Measurements from ENCODE around the gene COX8A. TPM values are rescaled to one million over a fixed set of nuclear protein-coding genes. Genes with fewer than 3 reads are reported as not detected.

COX8A gene
- total and polyA plus RNA-seq, 10 of the 15 experiments (the other 5 are each of a cell fraction or from before 2014, with no cell fraction given) = 243 to 1,476 (median 522) TPM

DNA sequence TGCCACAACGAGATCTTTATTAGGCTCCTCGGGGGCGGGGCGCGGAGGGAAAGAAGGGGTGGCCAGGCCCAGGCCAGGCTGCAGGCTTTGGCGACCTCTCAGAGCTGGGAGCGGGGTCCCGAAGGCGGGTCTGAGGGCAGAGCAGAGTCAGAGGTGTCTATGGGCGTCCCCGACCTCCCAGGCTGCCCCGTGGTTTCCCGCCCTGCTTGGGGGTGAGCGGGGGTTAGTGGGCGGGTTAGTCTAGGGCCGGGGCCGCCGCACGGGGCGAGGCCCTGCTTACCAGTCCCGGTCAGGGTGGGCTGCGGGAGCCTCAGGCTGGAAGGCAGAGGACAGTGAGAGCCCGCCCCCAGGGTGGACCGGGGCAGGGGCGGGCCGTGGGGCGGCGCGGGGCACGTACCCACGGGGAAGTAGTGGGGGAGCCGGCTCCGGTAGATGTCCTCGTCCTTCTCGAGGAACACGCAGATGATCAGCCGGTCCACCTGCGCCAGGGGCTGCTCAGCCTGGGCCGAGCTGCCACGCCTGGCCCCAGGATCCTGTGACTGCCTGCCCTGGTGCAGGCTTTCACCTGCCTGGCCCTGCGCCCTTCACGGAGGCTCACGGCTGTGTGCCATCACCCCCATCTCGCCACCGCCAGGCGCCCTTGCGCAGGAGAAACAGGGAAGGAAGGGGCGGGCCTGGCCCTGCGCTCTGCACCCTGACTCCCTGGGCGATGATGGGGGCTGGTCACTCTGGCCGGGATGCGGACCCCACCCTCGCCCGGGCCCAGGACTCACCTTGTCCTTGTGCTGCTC lies 24.3 kb downstream of the COX8A start:
- TF ChIP-seq ZZZ3 (IDR thresholded peaks at IDR 0.05; ENCODE audit: control insufficient read depth, insufficient read length, low read depth) (no peak), POLR2A (IDR thresholded peaks at IDR 0.05; ENCODE audit: low read depth, low read length) (peak; percentile 36; the same call in 1 of the 2 replicates), RAD51 (IDR thresholded peaks at IDR 0.05) (no peak)
- peaks cover under 1 to 26% of the 10 kb centered on the region in 2 experiments; a peak in 3 of 4 replicates for H3K36me3 ChIP-seq (ENCODE audit: control insufficient read depth in 2 of 2, insufficient read depth in 2 of 2, low read length in 1 of 2)
- H3K4me2 ChIP-seq (ENCODE audit: control insufficient read depth, insufficient read depth) = no peak overlapping the region
- no peaks in the 10 kb centered on the region for H3K9me3 ChIP-seq (replicated peaks; ENCODE audit: control insufficient read depth, insufficient read depth, low read length)
- no peaks in the 10 kb centered on the region for H3K27me3 ChIP-seq (replicated peaks in 1 of 2; ENCODE audit: control insufficient read depth in 2 of 2, insufficient read depth in 2 of 2, low read length in 1 of 2)
- BruUV-seq (replicated peaks) = no TSS peak
- RAD21 ChIA-PET (ENCODE audit: unreplicated experiment) = interaction anchor here (1.1 kb wide), 1 partner anchor 150 kb away, joined by 3 read pairs; no protein-coding TSS in a partner anchor
- 62% methylated on average over 41 of the region's 54 CpGs for WGBS (ENCODE audit: insufficient coverage, insufficient replicate concordance, low lambda C conversion rate, missing lambda C conversion rate)
- ATAC-seq (peak; percentile 6; the same call in 2 of the 3 replicates), FAIRE-seq (no peak), DNase-seq (ENCODE audit: low read depth, low spot score) (no peak)
- no peaks in the 10 kb centered on the region; the same call in 1 of the 2 replicates for H3K4me1 ChIP-seq (ENCODE audit: control insufficient read depth, insufficient read depth, low read length)
- SMC1A ChIA-PET (ENCODE audit: uncharacterized antibody, unreplicated experiment) = no interaction called here
- CTCF ChIA-PET = interaction anchor here (4.1 kb wide), 1 partner anchor 150 kb away, joined by 21 read pairs; no protein-coding TSS in a partner anchor
- no peak overlapping the region for H3K9ac ChIP-seq (ENCODE audit: control insufficient read depth, insufficient read depth, low read length)
- H3K27ac ChIP-seq (ENCODE audit: control insufficient read depth, insufficient read depth) = no peak overlapping the region
- no peaks in the 10 kb centered on the region; the same call in 1 of the 2 replicates for H4K20me1 ChIP-seq (ENCODE audit: control insufficient read depth, insufficient read depth)
- H2AFZ ChIP-seq (ENCODE audit: control insufficient read depth, low read depth, low read length) = no peak overlapping the region
- in situ Hi-C loops (cut with MboI) = no loop called here
- no peak overlapping the region for H3K4me3 ChIP-seq
- POLR2A ChIA-PET = interaction anchor here (0.5 kb wide), 1 partner anchor 178 kb away, joined by 3 read pairs; no protein-coding TSS in a partner anchor
- intact Hi-C loops (cut with micrococcal nuclease; ENCODE audit: unreplicated experiment) = no loop called here
- no peaks in the 10 kb centered on the region for H3K79me2 ChIP-seq (ENCODE audit: control insufficient read depth, insufficient read depth, low read length)

DNA sequence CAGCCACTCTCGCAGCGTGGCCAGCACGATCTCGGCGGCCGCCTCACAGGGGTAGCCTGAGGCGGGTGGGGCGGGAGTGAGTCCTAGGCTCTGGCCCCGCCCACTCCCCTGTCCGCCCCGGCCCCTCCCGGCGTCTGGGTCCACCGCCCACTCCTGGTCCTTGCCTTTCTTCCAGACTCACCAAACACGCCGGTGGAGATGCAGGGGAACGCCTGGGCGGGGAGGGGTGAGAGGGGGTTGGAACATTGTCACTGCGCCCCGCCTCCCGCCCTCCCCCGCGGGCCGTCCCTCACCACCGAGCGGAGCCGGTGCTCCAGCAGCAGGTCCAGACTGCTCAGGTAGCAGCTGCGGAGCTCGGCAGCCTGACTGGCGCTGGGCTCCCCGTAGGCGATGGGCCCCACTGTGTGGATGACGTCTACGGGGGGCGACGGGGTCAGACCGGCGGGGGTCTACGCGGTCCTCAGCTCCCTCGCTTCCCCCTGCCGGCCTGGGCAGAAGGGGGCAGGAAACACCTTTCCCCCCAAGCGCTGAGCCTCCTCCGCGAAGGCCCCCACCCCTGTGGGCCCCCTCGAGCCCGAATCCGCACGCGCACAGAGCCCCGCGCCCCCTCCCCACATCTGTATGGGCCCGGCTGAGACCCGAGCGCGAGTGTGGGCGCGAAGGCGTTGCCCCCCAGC lies 25.1 kb downstream of the COX8A start:
- H3K4me3 ChIP-seq = no peak overlapping the region
- ATAC-seq (peak; percentile 59), DNase-seq (ENCODE audit: low read depth, low spot score) (no peak), FAIRE-seq (no peak)
- 21% methylated on average over 35 of the region's 59 CpGs for whole genome bisulfite sequencing (ENCODE audit: insufficient coverage, insufficient replicate concordance, low lambda C conversion rate, missing lambda C conversion rate)
- POLR2A ChIA-PET = no interaction called here
- in situ Hi-C loops (cut with MboI) = loop anchor here (5.0 kb wide), 1 partner anchor 148 kb away; no protein-coding TSS in a partner anchor
- RAD21 ChIA-PET (ENCODE audit: unreplicated experiment) = interaction anchor here (1.1 to 1.6 kb wide), 2 partner anchors 148 to 150 kb away, joined by 3 to 7 read pairs; no protein-coding TSS in a partner anchor
- no peaks in the 10 kb centered on the region for H3K79me2 ChIP-seq (ENCODE audit: control insufficient read depth, insufficient read depth, low read length)
- H3K27ac ChIP-seq (ENCODE audit: control insufficient read depth, insufficient read depth) = no peak overlapping the region
- CTCF ChIA-PET = interaction anchor here (4.1 kb wide), 1 partner anchor 149 kb away, joined by 21 read pairs; no protein-coding TSS in a partner anchor
- H4K20me1 ChIP-seq (ENCODE audit: control insufficient read depth, insufficient read depth) = no peaks in the 10 kb centered on the region; the same call in 1 of the 2 replicates
- no peak overlapping the region for H2AFZ ChIP-seq (ENCODE audit: control insufficient read depth, low read depth, low read length)
- BruUV-seq (replicated peaks) = no TSS peak
- intact Hi-C loops (cut with micrococcal nuclease; ENCODE audit: unreplicated experiment) = loop anchor here (1.0 kb wide), 1 partner anchor 149 kb away; no protein-coding TSS in a partner anchor
- SMC1A ChIA-PET (ENCODE audit: uncharacterized antibody, unreplicated experiment) = no interaction called here
- H3K4me2 ChIP-seq (ENCODE audit: control insufficient read depth, insufficient read depth) = peak overlapping the region; percentile 38; the same call in 1 of the 2 replicates
- H3K27me3 ChIP-seq (replicated peaks in 1 of 2; ENCODE audit: control insufficient read depth in 2 of 2, insufficient read depth in 2 of 2, low read length in 1 of 2) = no peaks in the 10 kb centered on the region
- H3K36me3 ChIP-seq (ENCODE audit: control insufficient read depth in 2 of 2, insufficient read depth in 2 of 2, low read length in 1 of 2) = peaks cover 0 to 25% of the 10 kb centered on the region in 2 experiments; a peak in 3 of 4 replicates
- no peaks in the 10 kb centered on the region; the same call in 1 of the 2 replicates for H3K4me1 ChIP-seq (ENCODE audit: control insufficient read depth, insufficient read depth, low read length)
- H3K9ac ChIP-seq (ENCODE audit: control insufficient read depth, insufficient read depth, low read length) = no peak overlapping the region
- no peaks in the 10 kb centered on the region for H3K9me3 ChIP-seq (replicated peaks; ENCODE audit: control insufficient read depth, insufficient read depth, low read length)
- no peak for TF ChIP-seq TAF1 (IDR thresholded peaks at IDR 0.05; ENCODE audit: borderline replicate concordance, low read depth, low read length)
- TF ChIP-seq, protein P1, sequence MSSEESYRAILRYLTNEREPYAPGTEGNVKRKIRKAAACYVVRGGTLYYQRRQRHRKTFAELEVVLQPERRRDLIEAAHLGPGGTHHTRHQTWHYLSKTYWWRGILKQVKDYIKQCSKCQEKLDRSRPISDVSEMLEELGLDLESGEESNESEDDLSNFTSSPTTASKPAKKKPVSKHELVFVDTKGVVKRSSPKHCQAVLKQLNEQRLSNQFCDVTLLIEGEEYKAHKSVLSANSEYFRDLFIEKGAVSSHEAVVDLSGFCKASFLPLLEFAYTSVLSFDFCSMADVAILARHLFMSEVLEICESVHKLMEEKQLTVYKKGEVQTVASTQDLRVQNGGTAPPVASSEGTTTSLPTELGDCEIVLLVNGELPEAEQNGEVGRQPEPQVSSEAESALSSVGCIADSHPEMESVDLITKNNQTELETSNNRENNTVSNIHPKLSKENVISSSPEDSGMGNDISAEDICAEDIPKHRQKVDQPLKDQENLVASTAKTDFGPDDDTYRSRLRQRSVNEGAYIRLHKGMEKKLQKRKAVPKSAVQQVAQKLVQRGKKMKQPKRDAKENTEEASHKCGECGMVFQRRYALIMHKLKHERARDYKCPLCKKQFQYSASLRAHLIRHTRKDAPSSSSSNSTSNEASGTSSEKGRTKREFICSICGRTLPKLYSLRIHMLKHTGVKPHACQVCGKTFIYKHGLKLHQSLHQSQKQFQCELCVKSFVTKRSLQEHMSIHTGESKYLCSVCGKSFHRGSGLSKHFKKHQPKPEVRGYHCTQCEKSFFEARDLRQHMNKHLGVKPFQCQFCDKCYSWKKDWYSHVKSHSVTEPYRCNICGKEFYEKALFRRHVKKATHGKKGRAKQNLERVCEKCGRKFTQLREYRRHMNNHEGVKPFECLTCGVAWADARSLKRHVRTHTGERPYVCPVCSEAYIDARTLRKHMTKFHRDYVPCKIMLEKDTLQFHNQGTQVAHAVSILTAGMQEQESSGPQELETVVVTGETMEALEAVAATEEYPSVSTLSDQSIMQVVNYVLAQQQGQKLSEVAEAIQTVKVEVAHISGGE (CRISPR knock-in tag; IDR thresholded peaks at IDR 0.05) = no peak
- TF ChIP-seq NFIC (IDR thresholded peaks at IDR 0.05; ENCODE audit: low read depth, low read length) = no peak
- TF ChIP-seq ZNF384 (IDR thresholded peaks at IDR 0.05; ENCODE audit: borderline replicate concordance, low read depth, low read length) = no peak
- TF ChIP-seq FOXK2 (IDR thresholded peaks at IDR 0.05) = no peak
- peak in 1 of 2 experiments; percentile 44; a peak in 1 of 3 replicates for TF ChIP-seq EGR1 (IDR thresholded peaks at IDR 0.05; ENCODE audit: borderline replicate concordance in 1 of 2, low read depth in 2 of 2, low read length in 2 of 2)
- no peak for TF ChIP-seq CHD4 (IDR thresholded peaks at IDR 0.05)
- TF ChIP-seq RAD21 (IDR thresholded peaks at IDR 0.05; ENCODE audit: insufficient read depth, low read depth, low read length) = no peak
- TF ChIP-seq PML (IDR thresholded peaks at IDR 0.05; ENCODE audit: low read length) = no peak
